T follicular helper cell (primary cell): ENCODE results near the gene MASP1.

ENCODE experiments used
- DNase-seq: peaks from one replicate; pipeline ENCODE4 v3.0.0-alpha.2; 2020; ENCODE audit warnings: low read depth

MASP1 gene

DNA sequence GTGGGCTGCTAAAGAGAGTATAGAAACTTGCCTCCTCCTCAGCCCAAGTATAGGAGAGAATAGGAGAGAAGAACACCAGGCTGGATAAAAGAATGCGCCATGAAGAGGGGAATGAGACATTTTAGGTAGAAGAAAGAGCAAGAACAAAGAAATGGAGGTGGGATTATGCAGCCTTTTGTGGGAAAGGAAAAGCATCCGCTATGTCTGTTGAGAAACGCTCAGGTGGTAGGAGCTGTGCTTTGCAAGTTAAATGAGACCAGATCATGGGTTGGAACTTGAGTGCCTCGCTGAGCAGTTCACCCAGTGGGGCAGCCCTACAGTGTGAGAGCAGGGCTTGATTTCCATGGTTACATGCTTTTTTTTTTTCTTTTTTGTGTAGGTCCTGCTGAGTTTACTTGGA, 105.8 kb downstream of the MASP1 start:
- DNase-seq: no peak
